HepG2 (cell line): Measurements from ENCODE around the gene PPP4R2. TPM values are rescaled to one million over a fixed set of nuclear protein-coding genes. Genes with fewer than 3 reads are reported as not detected.
A peak's percentile ranks its signal among the peaks of the same experiment; 100 is the strongest.

ENCODE experiments used
- ATAC-seq: fragments of 200-7000 bp; cut with Tn5 transposase; 3 replicates; pipeline ENCODE4 v1.9.1; 2020; ENCODE audit warnings: mild to moderate bottlenecking, moderate library complexity
- BruUV-seq: library from RNA; stranded (reverse); fragments of 400-500 nt; replicated peaks from 2 replicates; lab custom pipeline; 2021; lab: Mats Ljungman, UMichigan
- CTCF ChIA-PET: fragments of 300-600 bp; formaldehyde crosslinking; extraction: SDS; loops from one replicate; lab custom pipeline; 2021; ENCODE audit warnings: low total read pairs, inconsistent platforms, low intra/inter-chr PET ratio; lab: Yijun Ruan, JAX
- POLR2A ChIA-PET: fragments of 350-600 bp; sonication (Branson Sonifier 250); formaldehyde crosslinking; loops from one replicate; lab custom pipeline; 2020; ENCODE audit warnings: antibody characterized with exemption, inconsistent platforms; lab: Yijun Ruan, JAX
- DNase-seq: peaks from one replicate; pipeline ENCODE4 v3.0.0-alpha.2; 2015; ENCODE audit warnings: low spot score
- FAIRE-seq: peaks from 3 replicates; lab custom pipeline; 2011; peaks lifted over from hg19 to GRCh38; lab: Jason Lieb, UNC
- H2AFZ ChIP-seq: one replicate; pipeline ENCODE4 v1.6.1; 2011; ENCODE audit warnings: low read length, inconsistent platforms
- H3K27ac ChIP-seq: fragments of 300-600 bp; 3 replicates; pipeline ENCODE4 v1.8.0; 2011; ENCODE audit warnings: mixed run types, mild to moderate bottlenecking, mixed read lengths, low read length, inconsistent platforms; ENCODE audit not compliant: insufficient read depth; ENCODE audit errors: extremely low read length
- H3K27me3 ChIP-seq, 2 experiments: fragments of 200-600 bp in 1 of 2; 2 replicates in 1 of 2; 3 replicates in 1 of 2; pipeline versions ENCODE4 v1.6.0 to v1.8.0; 2011; ENCODE audit warnings: low read length in 2 of 2, mild to moderate bottlenecking in 2 of 2, moderate library complexity in 2 of 2, inconsistent platforms in 1 of 2; ENCODE audit not compliant: insufficient read depth in 2 of 2, control insufficient read depth in 1 of 2
- H3K36me3 ChIP-seq, 2 experiments: fragments of 200-600 bp in 1 of 2; replicated peaks in 1 of 2; 2 replicates in 1 of 2; 3 replicates in 1 of 2; pipeline versions ENCODE4 v1.5.1 to v1.8.0; 2011; ENCODE audit warnings: low read length in 2 of 2, inconsistent platforms in 1 of 2; ENCODE audit not compliant: insufficient read depth in 2 of 2, control insufficient read depth in 1 of 2
- H3K4me1 ChIP-seq: 2 replicates; pipeline ENCODE4 v1.5.1; 2012; ENCODE audit warnings: low read length, inconsistent platforms; ENCODE audit not compliant: insufficient read depth
- H3K4me2 ChIP-seq: 2 replicates; pipeline ENCODE4 v1.6.0; 2011; ENCODE audit warnings: low read depth, low read length, inconsistent platforms
- H3K4me3 ChIP-seq, 3 experiments: fragments of 200-600 bp in 1 of 3; sonication (generic), shearing (Covaris generic) in 1 of 3; replicated peaks in 1 of 3; 2 replicates each; pipeline ENCODE4 v1.5.1; 2011 to 2016; ENCODE audit warnings: low read length in 3 of 3, inconsistent platforms in 2 of 3, low read depth in 2 of 3, mild to moderate bottlenecking in 2 of 3, control low read depth in 1 of 3, mixed read lengths in 1 of 3; ENCODE audit not compliant: insufficient read depth in 1 of 3
- H3K79me2 ChIP-seq: one replicate; pipeline ENCODE4 v1.6.1; 2011; ENCODE audit warnings: low read length, inconsistent platforms; ENCODE audit not compliant: insufficient read depth
- H3K9ac ChIP-seq: 2 replicates; pipeline ENCODE4 v1.6.0; 2011; ENCODE audit warnings: mild to moderate bottlenecking, low read depth, low read length, inconsistent platforms; ENCODE audit not compliant: insufficient read depth
- H3K9me3 ChIP-seq: 2 replicates; pipeline ENCODE4 v1.5.1; 2012; ENCODE audit warnings: mild to moderate bottlenecking, low read length
- H4K20me1 ChIP-seq: 2 replicates; pipeline ENCODE4 v1.6.0; 2011; ENCODE audit warnings: inconsistent platforms, mild to moderate bottlenecking, low read length, moderate library complexity; ENCODE audit not compliant: insufficient read depth
- POLR2A ChIP-seq, 2 experiments: IDR thresholded peaks; 2 replicates each; pipeline ENCODE4 v1.6.1; 2011; ENCODE audit warnings: low read depth in 2 of 2, low read length in 2 of 2, mild to moderate bottlenecking in 1 of 2, moderate library complexity in 1 of 2; ENCODE audit not compliant: insufficient read depth in 1 of 2
- POLR2AphosphoS5 ChIP-seq: IDR thresholded peaks from 2 replicates; pipeline ENCODE4 v1.6.1; 2012; ENCODE audit warnings: low read depth, low read length
- POLR2G ChIP-seq: fragments of 200-400 bp; formaldehyde crosslinking; IDR thresholded peaks from 2 replicates; pipeline ENCODE4 v1.6.1; 2018; ENCODE audit warnings: mild to moderate bottlenecking, low read depth, low read length, moderate library complexity
- RBM22 ChIP-seq: fragments of 200-400 bp; formaldehyde crosslinking; optimal IDR thresholded peaks from 2 replicates; pipeline ENCODE3; 2017; ENCODE audit warnings: mild to moderate bottlenecking, low read length, moderate library complexity
- RFX1 ChIP-seq: fragments of 450-650 bp; IDR thresholded peaks from 2 replicates; pipeline ENCODE4 v1.6.1; 2017
- SIN3A ChIP-seq: IDR thresholded peaks from 2 replicates; pipeline ENCODE4 v1.6.1; 2011; ENCODE audit warnings: low read depth, mild to moderate bottlenecking, control low read depth, low read length, borderline replicate concordance
- TERF1 ChIP-seq: sonication (generic); formaldehyde crosslinking; IDR thresholded peaks from 2 replicates; pipeline ENCODE4 v1.8.0; 2022; ENCODE audit warnings: mild to moderate bottlenecking, missing genetic modification reagents, moderate library complexity
- WGBS: methylation state at CpG from one replicate; pipeline ENCODE4 v1.1.6; 2017; ENCODE audit warnings: low lambda C conversion rate; 5-methylcytosine and 5-hydroxymethylcytosine counted together
- in situ Hi-C: cut with HindIII; loops from 2 replicates; pipeline ENCODE4 v1.10.0; 2017; ENCODE audit warnings: low pct_unique_long_range_greater_than_20kb; ENCODE audit not compliant: extremely low pct_ligation_motif_present
- intact Hi-C: fragments of 100-400 bp; cut with micrococcal nuclease; formaldehyde crosslinking; loops from one replicate; pipeline ENCODE4 v1.10.0; 2022; ENCODE audit not compliant: unreplicated experiment
- polyA plus RNA-seq, 8 experiments: library from polyadenylated mRNA; depleted of rRNA in 3 of 8; stranded (reverse) in 7 of 8; unstranded in 1 of 8; fragments of >200 nt; fragmentation: Illumina TruSeq in 4 of 8; extraction: Trizol in 4 of 8; gene quantifications; 2 replicates each; pipeline versions ENCODE4 v1.2.1 to v1.2.3, GENCODE V29; 2011 to 2016; ENCODE audit warnings: low read depth in 4 of 8, missing spikeins in 1 of 8, mixed read lengths in 1 of 8; ENCODE audit not compliant: insufficient read depth in 1 of 8
- total RNA-seq, 5 experiments: library from RNA; depleted of rRNA; stranded (reverse); fragments of >200 nt; fragmentation: Illumina TruSeq; extraction: Trizol; gene quantifications; 2 replicates each; pipeline ENCODE4 v1.2.3, GENCODE V29; 2016; ENCODE audit warnings: low read depth in 1 of 5

PPP4R2 gene
- total and polyA plus RNA-seq, 2 of the 13 experiments (the other 11 are each of a cell fraction or from before 2014, with no cell fraction given) = 22.3 to 161 TPM

GRCh38 chr3:73070675-73071575 is 74.3 kb downstream of the PPP4R2 start:
- no peaks in the 10 kb centered on the region for H3K27me3 ChIP-seq
- no peaks in the 10 kb centered on the region for H3K9me3 ChIP-seq
- no peak overlapping the region for H3K9ac ChIP-seq
- H3K4me2 ChIP-seq = no peak overlapping the region
- BruUV-seq = TSS peak; percentile 30
- H3K27ac ChIP-seq = no peak overlapping the region
- H3K36me3 ChIP-seq = peaks cover 0 to 11% of the 10 kb centered on the region in 2 experiments; a peak in 2 of 5 replicates
- FAIRE-seq = no peak
- TF ChIP-seq POLR2A (IDR thresholded peaks at IDR 0.05; ENCODE audit: insufficient read depth in 1 of 2, low read depth in 2 of 2, low read length in 2 of 2) = 0 out of 4 replicates have a peak, but pooled peaks of 1 of the 2 experiments have one; percentile 25
- TF ChIP-seq RBM22 = peak; percentile 94
- no peak for TF ChIP-seq SIN3A
- peak; percentile 38; the same call in 1 of the 2 replicates for TF ChIP-seq POLR2G
- H4K20me1 ChIP-seq = no peaks in the 10 kb centered on the region
- H3K4me3 ChIP-seq = no peak overlapping the region
- CTCF ChIA-PET = no interaction called here
- WGBS = 78% methylated on average over 6 of the region's 6 CpGs
- no peaks in the 10 kb centered on the region for H3K79me2 ChIP-seq
- ATAC-seq = peak; percentile 21
- no peak overlapping the region for H2AFZ ChIP-seq
- peak; percentile 7 for DNase-seq
- intact Hi-C loops = no loop called here
- POLR2A ChIA-PET = no interaction called here
- peaks cover 8% of the 10 kb centered on the region for H3K4me1 ChIP-seq
- in situ Hi-C loops = loop anchor here (25.0 kb wide), 1 partner anchor 659 kb away; no protein-coding TSS in a partner anchor

DNA sequence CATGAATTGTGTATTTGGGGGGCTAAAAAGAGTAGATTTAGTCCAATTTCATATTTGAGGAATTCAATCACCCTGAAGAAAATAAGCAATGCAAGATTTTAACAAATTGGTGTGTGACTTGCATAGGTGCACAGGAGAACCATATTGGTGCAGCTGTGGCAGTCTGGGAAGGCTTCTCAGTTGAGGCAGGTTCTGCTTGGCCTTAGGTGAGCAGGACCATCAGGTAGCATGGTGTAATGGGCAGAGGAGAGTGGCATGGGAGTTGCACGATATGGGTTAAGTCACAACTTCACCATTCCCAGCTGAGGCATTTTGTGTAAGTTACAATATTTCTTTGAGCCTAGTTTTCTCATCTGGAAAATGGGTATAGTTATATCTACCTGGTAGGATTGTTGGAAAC is 75.3 kb downstream of the PPP4R2 start:
- no peak for FAIRE-seq
- in situ Hi-C loops = loop anchor here (25.0 kb wide), 1 partner anchor 660 kb away; no protein-coding TSS in a partner anchor
- no TSS peak for BruUV-seq

More for the DNA sequence above, 75.3 kb downstream of the PPP4R2 start:
- no peak overlapping the region for H3K4me2 ChIP-seq
- no peak overlapping the region for H2AFZ ChIP-seq
- CTCF ChIA-PET = no interaction called here
- H4K20me1 ChIP-seq = no peaks in the 10 kb centered on the region
- H3K4me1 ChIP-seq = peaks cover 8% of the 10 kb centered on the region
- no peak overlapping the region for H3K27ac ChIP-seq
- TF ChIP-seq TERF1 (CRISPR knock-in tag) (no peak), RFX1 (no peak), POLR2AphosphoS5 (peak; percentile 32; the same call in 1 of the 2 replicates), RBM22 (peak; percentile 83)
- peak; percentile 24; the same call in 2 of the 3 replicates for ATAC-seq
- H3K79me2 ChIP-seq = no peaks in the 10 kb centered on the region
- POLR2A ChIA-PET = no interaction called here
- no peaks in the 10 kb centered on the region for H3K27me3 ChIP-seq
- H3K9ac ChIP-seq = no peak overlapping the region
- H3K9me3 ChIP-seq = no peaks in the 10 kb centered on the region
- peaks cover 0 to 4% of the 10 kb centered on the region in 2 experiments; a peak in 2 of 5 replicates for H3K36me3 ChIP-seq
- WGBS = 80% methylated on average over 1 of the region's 1 CpG
- H3K4me3 ChIP-seq = no peak overlapping the region
- intact Hi-C loops = no loop called here
- DNase-seq = no peak
